DMS 273 treated with DMSO at 0.1 percent for 48 hours (cell line): ENCODE data around the gene METTL25B.
A peak's percentile ranks its signal among the peaks of the same experiment; 100 is the strongest.

Source experiments
- DNase-seq: peaks from one replicate; lab custom pipeline; 2025; lab: John Stamatoyannopoulos, UW

The METTL25B gene

DNA sequence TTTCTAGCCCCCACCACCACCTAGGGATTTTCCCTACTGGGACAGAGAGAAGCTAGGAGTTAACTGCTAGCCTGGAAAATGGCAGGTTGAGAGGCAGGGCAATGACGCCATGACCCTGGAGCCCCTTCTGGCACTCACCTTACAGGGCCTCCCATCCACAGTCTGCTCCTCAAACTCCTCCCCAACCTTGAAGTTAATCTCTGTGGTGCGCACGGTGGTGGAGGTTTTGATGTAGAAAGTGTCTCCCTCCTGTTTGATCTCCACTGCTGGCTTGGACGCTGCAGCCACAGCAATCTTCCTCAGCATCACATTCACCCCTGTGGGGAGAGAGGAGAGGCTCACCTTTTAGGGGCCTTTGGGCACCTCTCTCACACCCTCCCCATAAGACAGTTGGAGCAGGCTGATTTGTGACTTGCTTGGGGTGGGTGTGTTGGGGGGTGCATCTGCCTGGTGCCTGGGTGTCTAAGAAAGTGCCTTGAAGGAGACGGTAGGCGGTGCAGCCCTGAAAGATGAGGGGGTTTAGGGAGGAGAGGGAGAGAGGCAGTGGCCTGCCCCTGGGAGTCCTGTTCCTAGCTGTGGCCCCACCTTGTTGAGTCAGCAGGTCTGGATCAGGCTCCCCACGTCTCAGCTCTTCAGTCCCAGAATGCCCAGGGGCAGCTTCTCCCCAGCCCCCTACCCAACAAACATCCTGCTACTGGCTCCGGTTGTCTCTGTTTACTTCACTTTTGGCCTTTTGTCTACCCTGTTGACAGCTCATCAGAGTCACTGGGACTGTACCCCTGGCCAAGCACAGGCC lies 27.3 kb upstream of the METTL25B start:
- no peak for DNase-seq

GRCh38 chr1:156703336-156703735 lies 24.9 kb upstream of the METTL25B start:
- no peak for DNase-seq

GRCh38 chr1:156703741-156704140 lies 24.5 kb upstream of the METTL25B start:
- DNase-seq: no peak

DNA sequence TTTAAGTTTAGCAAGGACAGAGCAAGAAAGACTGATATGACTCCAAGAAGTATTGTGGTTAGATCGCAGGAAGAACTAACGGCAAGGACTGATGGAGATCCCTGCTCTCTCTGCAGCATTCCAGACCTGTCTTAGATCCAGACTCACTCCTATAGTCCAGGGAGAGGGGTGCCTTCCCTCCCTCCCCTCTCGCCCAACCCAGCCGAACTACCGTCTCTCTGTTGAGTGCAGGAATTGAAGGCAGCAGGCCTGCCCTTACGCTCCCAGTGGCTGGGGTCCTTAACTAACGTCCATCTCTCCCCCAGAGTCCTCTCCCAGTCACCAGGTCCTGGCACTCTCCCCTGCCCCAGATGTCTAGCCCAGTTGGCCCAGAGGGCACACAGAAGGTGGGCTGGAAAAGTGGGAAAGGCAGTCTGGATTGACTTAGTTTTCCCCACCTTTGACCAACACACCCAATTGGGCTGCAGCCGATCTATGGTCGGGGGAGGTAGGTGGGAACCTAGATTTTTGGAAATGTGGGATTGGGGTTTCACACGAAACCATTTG lies 24.0 kb upstream of the METTL25B start:
- no peak for DNase-seq

GRCh38 chr1:156704930-156705320 lies 23.3 kb upstream of the METTL25B start:
- DNase-seq: no peak

DNA sequence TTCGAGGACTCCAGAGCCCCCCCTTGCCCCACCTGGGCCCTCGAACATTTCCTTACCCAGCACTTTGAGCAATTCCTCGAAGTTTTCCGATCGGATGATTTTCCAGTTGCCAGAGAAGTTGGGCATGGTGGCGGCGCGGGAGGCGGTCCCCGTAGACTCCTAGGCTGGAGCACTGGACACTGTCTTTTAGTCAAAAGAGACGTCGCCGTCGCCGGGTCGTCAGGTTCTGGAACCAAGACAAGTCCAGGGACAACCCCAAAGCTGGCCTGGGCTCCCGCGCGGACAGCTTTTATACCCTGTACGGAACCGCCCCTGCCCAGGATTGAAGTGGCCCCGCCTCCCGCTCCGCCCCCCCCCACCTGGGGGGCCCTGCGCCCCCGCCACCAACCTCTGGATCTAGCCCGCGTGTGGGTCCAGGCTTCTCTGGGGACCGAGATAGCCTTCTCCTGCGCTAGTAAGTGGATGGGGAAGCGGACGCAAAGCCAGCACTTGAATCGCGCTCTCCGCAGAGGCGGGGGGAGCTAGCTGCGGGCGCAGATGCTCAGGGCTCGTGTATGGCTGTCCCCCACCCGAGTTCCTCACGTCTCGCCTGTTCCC lies 22.9 kb upstream of the METTL25B start, which contains the start of gene CRABP2:
Gene CRABP2, minus strand, starts transcription at position 263 of the 597 bp plus-strand sequence. Its CDS starts 137 bp downstream, at position 126.
- DNase-seq: no peak

DNA sequence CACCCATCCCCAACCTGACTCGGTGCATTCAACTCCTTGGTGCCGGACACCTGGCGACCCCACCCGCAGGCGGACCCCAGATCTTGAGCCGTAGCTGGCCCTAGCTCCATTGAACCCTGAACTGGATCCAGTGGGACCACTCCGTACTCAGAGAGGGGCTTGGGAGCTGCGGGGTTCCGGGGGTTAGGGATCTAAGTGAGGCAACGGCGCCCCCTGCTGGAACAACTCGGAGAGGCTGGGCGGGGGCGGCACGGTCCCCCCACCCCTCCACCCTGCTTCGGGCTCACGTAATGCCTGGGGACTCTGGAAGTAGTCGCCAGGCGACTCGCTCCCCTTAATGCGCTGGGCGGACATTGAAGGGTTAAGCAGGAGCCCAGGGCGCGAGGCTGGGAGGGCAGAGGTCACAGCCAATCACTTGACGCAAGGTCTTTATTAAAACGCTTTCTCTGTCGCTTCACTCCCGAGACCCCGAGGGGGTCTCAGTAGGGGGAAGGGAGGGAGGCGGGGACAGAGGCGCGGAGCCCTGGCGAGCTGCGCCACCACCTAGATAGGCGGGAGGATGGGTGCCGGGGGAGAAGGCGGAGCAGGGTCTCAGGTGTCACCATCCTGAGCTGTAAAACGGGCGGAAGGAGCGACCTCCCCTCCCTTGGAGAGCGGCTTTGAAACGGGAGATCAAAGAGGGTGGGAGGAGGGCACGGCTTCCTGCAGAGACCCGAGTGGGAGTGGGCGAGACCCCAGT lies 22.2 kb upstream of the METTL25B start:
- DNase-seq: no peak

GRCh38 chr1:156706657-156707416 lies 21.4 kb upstream of the METTL25B start:
- DNase-seq: no peak

DNA sequence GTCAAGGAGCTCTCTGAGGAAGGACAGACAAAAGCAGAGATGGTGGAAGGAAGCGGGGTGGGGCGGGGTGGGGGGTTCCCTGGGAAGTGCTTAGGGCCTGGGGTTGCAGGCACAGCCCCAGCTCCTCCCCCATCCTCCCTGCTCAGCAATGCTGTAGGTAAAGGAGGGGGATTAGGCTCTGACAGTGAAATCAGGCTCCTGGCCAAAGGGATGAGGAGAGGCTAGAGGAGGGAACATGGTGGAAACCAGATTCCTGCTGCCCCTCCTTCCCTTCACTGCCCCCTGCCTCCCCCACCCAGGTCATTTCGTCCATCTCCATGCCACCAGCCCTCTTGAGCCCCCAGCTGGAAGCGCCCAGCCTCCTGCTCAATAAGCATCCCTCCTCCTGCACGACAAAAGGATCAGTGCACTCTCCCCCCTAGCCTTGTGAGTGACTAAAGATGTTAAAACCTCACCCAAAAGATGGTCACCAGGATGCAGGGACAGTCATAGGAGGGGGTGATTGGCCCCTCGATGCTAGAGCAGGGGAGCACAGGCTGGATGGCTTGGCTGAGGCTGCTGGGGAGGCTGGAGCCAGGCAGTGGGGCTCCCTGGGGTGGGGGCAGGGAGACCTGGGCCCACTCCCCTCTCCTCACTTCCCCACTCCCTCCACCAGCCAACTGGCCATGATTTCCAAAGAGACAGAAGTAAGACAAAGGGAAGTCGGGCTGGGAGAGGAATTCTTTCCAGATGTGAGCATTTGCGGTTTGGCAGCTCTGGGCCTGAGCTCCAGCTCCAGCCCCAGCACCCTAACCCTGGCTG lies 20.7 kb upstream of the METTL25B start:
- DNase-seq: no peak

- no peak for DNase-seq
Observed at GRCh38 chr1:156708218-156708661, 20.0 kb upstream of the METTL25B start.

GRCh38 chr1:156709031-156709430 lies 19.2 kb upstream of the METTL25B start:
- DNase-seq: no peak

- peak; percentile 56 for DNase-seq
Observed at GRCh38 chr1:156709757-156710489, 18.3 kb upstream of the METTL25B start.

DNA sequence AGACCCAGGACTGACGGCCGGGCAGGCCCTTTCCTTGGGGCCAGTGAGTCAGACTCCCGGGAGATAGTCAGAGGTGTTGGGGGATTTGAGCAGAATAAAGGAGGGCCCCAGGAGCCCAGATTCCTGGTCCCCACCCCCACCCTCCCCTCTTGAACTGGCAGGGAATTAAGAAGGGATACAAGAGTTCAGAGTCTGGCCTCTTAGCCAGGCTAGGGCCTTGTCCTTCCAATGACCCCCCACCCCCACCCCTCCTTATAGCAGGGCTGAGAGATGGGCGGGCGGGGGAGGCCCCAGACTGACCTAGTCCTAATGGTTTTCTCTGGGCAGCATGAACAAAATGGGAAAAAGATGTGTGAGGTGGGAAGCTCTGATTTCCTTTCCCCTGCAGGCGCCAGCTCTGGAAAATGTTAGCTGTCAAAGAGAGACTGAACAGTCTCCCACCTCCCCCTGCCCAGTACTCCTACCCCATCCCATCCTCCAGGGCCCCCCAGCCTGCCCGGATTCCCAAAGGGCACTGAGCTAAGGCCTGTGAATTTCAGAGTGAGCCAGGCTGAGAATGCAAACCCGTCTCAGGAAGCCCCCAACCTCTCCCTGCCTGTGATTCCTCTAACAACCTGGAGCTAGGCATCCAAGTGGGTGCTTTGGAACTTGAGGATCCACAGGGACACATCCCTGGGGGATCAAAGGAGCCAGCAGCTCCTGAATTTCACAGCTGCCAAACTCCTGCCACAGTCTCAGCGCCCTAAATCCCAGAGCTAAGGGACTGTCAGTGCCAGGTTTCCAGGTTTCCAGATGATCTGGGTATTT lies 17.1 kb upstream of the METTL25B start:
- no peak for DNase-seq

DNA sequence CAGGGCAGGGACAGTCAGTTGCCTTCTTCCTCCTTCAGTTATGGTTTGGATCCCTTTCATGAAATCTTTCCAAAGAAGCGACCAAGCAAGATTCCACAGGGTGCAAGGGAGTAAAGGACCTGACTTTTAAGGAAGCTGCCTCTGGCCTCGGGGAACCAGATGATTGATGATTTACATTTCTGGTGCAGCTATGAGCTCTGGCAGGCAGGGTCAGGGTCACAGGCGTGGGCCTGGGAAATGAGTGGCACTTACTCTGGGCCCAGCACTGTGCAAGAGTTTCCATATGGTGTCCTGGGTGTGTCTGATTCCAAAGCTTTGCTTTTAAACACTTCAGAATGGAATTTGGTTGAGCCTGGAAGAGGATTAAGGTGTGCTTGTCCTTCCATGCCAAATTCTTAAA lies 15.6 kb upstream of the METTL25B start:
- DNase-seq: no peak

DNA sequence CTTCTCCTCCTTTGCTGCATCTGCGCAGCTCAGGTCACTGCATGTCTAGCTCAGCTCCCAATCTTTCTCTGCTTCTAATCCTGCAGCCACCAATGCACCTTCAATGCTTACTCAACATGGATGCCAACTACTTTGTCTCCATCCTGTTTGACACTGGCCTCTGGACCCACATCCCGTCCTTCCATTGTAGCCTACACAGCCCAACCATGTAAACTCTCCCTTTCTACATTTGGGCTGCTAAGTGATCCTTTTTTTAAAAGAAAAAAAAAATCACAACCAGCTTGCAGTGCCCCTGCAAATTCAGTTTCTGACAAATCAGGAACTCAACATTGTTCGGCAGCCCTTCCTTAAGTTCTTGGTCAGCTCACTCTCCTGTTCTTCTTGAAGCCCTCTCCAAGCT lies 13.4 kb upstream of the METTL25B start:
- no peak for DNase-seq

GRCh38 chr1:156717351-156717750 lies 10.9 kb upstream of the METTL25B start:
- DNase-seq: peak; percentile 63

GRCh38 chr1:156721131-156721530 lies 7.1 kb upstream of the METTL25B start:
- DNase-seq: no peak

DNA sequence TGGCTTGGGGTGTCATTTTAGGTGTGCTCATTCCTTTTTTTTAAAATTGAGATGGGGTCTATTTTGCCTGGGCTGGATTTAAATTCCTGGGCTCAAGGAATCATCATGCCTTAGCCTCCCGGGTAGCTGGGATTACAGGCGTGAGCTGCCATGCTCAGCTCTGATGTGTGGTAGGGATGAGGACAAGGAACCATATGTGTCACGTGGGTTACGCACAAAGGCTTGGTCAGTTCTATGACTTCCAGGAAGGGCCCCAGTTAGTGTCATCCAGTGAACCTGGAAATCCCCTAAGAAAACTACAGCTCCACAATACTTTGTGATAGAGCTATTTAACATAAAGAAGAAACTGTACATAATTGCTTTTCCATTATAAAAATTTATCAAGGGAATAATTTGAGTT lies 6.7 kb upstream of the METTL25B start:
- DNase-seq: no peak

- DNase-seq: peak; percentile 67
Observed at GRCh38 chr1:156725683-156726280, 2.5 kb upstream of the METTL25B start.
